Measurements from ENCODE around the gene EED.

Gene EED

DNA sequence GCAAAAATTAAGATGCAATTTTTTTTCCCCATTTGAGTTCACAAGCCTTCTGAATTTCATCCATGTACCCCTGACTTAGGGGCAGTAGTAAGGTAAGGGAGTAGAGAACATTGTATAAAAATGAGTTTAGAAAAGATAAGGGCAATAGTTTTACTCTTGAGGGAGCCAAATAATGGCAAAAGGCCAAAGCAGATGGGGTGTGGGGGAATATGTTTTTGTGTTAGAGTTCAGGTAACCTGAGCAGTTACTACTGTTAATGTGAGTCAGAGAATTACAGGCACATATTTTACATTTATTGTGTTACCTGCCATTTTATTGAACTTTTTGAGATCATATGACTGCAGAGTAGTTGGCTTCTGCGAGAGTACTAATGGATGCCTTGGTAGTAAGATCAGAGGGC, 3.1 kb downstream of the EED start:
- Histone ChIP-seq H3K4me3 (IDR thresholded peaks at IDR 0.05; ENCODE audit: insufficient read depth, low read depth, low read length) (no peak overlapping the region), H3K4me1 (ENCODE audit: low read depth, poor library complexity, severe bottlenecking) (peaks cover 73% of the 10 kb centered on the region), H3K36me3 (ENCODE audit: insufficient read depth) (no peaks in the 10 kb centered on the region), H3K27me3 (ENCODE audit: insufficient read depth, low read depth) (no peaks in the 10 kb centered on the region), H3K9ac (no peak overlapping the region), H3K79me2 (ENCODE audit: insufficient read depth, low read depth) (peaks cover 73% of the 10 kb centered on the region), H3K27ac (no peak overlapping the region), H3K4me2 (peak overlapping the region; percentile 68; the same call in 1 of the 2 replicates), H2AFZ (ENCODE audit: low read depth) (no peak overlapping the region), H4K20me1 (ENCODE audit: insufficient read depth) (peaks cover 25% of the 10 kb centered on the region)
- TF ChIP-seq, protein P1, sequence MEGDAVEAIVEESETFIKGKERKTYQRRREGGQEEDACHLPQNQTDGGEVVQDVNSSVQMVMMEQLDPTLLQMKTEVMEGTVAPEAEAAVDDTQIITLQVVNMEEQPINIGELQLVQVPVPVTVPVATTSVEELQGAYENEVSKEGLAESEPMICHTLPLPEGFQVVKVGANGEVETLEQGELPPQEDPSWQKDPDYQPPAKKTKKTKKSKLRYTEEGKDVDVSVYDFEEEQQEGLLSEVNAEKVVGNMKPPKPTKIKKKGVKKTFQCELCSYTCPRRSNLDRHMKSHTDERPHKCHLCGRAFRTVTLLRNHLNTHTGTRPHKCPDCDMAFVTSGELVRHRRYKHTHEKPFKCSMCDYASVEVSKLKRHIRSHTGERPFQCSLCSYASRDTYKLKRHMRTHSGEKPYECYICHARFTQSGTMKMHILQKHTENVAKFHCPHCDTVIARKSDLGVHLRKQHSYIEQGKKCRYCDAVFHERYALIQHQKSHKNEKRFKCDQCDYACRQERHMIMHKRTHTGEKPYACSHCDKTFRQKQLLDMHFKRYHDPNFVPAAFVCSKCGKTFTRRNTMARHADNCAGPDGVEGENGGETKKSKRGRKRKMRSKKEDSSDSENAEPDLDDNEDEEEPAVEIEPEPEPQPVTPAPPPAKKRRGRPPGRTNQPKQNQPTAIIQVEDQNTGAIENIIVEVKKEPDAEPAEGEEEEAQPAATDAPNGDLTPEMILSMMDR (conservative IDR thresholded peaks at IDR 0.05; ENCODE audit: low read depth, low read length): no peak

DNA sequence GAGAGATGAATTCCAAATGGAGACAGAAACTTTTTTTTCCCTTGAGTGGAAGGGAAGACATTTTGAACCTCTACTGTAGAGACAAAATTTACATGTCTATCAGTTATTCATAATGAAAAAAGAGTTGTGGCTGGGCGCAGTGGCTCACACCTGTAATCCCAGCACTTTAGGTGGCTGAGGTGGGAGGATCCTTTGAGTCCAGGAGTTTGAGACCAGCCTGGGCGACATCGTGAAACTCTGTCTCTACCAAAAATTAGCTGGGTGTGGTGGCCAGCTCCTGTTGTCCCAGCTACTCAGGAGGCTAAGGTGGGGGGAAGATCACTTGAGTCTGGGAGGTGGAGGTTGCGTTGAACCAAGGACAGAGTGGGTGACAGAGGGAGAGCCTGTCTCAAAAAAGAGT, 4.1 kb downstream of the EED start:
- H3K9ac ChIP-seq: no peak overlapping the region
- TF ChIP-seq, protein P1 (conservative IDR thresholded peaks at IDR 0.05; ENCODE audit: low read depth, low read length): no peak
- no peak overlapping the region for H3K4me2 ChIP-seq

DNA sequence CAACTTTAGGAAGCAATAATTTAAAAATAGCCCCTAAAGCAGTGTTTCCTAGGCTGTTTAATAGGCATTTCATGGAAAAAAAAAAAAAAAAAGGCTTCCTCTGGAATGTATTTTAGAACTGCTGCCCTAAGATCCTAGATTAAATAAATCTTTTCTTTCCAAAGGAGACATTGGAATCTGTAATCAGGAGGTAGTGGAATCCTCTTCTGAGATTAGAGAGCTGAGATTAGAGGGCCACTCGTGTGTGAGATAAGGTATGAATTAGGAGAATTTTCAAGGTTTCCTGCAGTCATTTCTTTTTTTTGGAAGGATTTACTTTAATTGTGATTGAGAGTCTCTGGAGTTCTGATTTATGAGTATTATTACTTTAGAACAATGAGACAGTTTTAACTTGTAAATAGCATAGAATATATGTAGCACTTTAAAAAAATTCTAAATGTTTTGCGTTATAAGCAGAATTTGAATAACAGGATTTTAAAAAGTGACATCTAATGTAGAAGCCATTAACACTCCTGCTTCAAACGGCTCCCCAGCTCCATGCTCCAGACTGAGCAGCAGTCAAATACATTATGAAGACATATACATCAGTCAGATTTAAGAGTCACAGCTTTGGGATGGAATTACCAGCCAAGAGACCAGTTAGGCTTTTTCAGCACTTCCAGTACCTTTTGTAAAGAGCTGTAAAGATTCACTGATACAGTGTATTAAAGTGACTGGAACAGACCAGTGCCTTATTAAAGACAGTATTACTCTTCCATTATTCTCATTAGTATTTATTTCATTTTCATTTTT, 5.0 kb downstream of the EED start:
- no peak overlapping the region for H3K27ac ChIP-seq
- no peaks in the 10 kb centered on the region for H3K27me3 ChIP-seq (ENCODE audit: insufficient read depth, low read depth)
- H3K4me3 ChIP-seq (IDR thresholded peaks at IDR 0.05; ENCODE audit: insufficient read depth, low read depth, low read length): no peak overlapping the region
- H2AFZ ChIP-seq (ENCODE audit: low read depth): no peak overlapping the region
- peaks cover 88% of the 10 kb centered on the region for H3K79me2 ChIP-seq (ENCODE audit: insufficient read depth, low read depth)
- no peak overlapping the region for H3K9ac ChIP-seq
- 0 out of 2 replicates have a peak overlapping the region, but pooled peaks have one; percentile 3 for H3K4me2 ChIP-seq
- peaks cover 64% of the 10 kb centered on the region for H3K4me1 ChIP-seq (ENCODE audit: low read depth, poor library complexity, severe bottlenecking)
- TF ChIP-seq, protein P1 (conservative IDR thresholded peaks at IDR 0.05; ENCODE audit: low read depth, low read length): no peak
- no peaks in the 10 kb centered on the region for H3K36me3 ChIP-seq (ENCODE audit: insufficient read depth)
- H4K20me1 ChIP-seq (ENCODE audit: insufficient read depth): peaks cover 33% of the 10 kb centered on the region

More for the DNA sequence above, 4.1 kb downstream of the EED start:
- Histone ChIP-seq H3K36me3 (ENCODE audit: insufficient read depth) (no peaks in the 10 kb centered on the region), H3K27me3 (ENCODE audit: insufficient read depth, low read depth) (no peaks in the 10 kb centered on the region), H3K27ac (no peak overlapping the region), H4K20me1 (ENCODE audit: insufficient read depth) (peaks cover 33% of the 10 kb centered on the region), H3K79me2 (ENCODE audit: insufficient read depth, low read depth) (peaks cover 83% of the 10 kb centered on the region), H2AFZ (ENCODE audit: low read depth) (no peak overlapping the region), H3K4me1 (ENCODE audit: low read depth, poor library complexity, severe bottlenecking) (peaks cover 69% of the 10 kb centered on the region), H3K4me3 (IDR thresholded peaks at IDR 0.05; ENCODE audit: insufficient read depth, low read depth, low read length) (no peak overlapping the region)

DNA sequence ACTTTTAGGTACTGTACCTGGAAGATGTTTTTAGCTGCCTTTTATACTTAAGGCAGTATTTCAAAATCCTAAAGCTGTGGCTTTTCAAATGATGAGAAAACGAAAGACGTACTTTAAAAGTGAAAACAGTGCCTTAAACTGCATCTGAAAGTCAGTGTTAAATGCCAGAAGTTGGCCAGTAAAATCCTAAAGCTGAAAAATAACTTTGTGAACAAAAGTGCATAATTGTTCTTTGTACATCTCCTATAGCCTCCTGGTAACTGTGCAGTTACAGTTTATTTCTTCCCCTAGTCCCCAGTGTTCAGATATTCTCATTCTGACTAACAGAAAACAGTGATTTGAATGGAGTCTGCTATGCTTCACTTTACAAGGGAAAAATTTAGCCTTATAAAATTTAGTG, 6.8 kb downstream of the EED start:
- Histone ChIP-seq H3K36me3 (ENCODE audit: insufficient read depth) (no peaks in the 10 kb centered on the region), H3K4me2 (peak overlapping the region; percentile 33), H3K27me3 (ENCODE audit: insufficient read depth, low read depth) (no peaks in the 10 kb centered on the region), H2AFZ (ENCODE audit: low read depth) (no peak overlapping the region), H3K4me3 (IDR thresholded peaks at IDR 0.05; ENCODE audit: insufficient read depth, low read depth, low read length) (no peak overlapping the region), H3K4me1 (ENCODE audit: low read depth, poor library complexity, severe bottlenecking) (peaks cover 58% of the 10 kb centered on the region), H4K20me1 (ENCODE audit: insufficient read depth) (peaks cover 33% of the 10 kb centered on the region), H3K9ac (no peak overlapping the region), H3K27ac (peak overlapping the region; percentile 16; the same call in 1 of the 2 replicates), H3K79me2 (ENCODE audit: insufficient read depth, low read depth) (peaks cover 92% of the 10 kb centered on the region)
- TF ChIP-seq, protein P1 (conservative IDR thresholded peaks at IDR 0.05; ENCODE audit: low read depth, low read length): no peak

Measured in KMS-11 (cell line).